ENCODE measurements around the gene COL27A1. TPM values are rescaled to one million over a fixed set of nuclear protein-coding genes. Genes with fewer than 3 reads are reported as not detected.

Gene COL27A1
- total RNA-seq, 4 donors from 2014 or later, result 2.1 to 9.0 (median 3.8) TPM

- Histone ChIP-seq H3K9me3 (no peaks in the 10 kb centered on the region), H3K36me3 (no peaks in the 10 kb centered on the region), H3K27ac (no peak overlapping the region), H3K4me3 (no peak overlapping the region), H3K4me1 (no peaks in the 10 kb centered on the region), H3K27me3 (no peaks in the 10 kb centered on the region)
- 21 to 77% methylated on average over 2 to 8 of the region's 8 CpGs for WGBS, 2 donors (ENCODE audit: low coverage in 1 of 2)
- TF ChIP-seq CTCF (IDR thresholded peaks at IDR 0.05) (no peak), EP300 (IDR thresholded peaks at IDR 0.05; ENCODE audit: low read depth) (no peak), POLR2A (IDR thresholded peaks at IDR 0.05) (no peak), POLR2AphosphoS5 (IDR thresholded peaks at IDR 0.05) (no peak)
- intact Hi-C loops (cut with DNase I; ENCODE audit: low total_unique reads) (loop anchor here (5.0 kb wide), 1 partner anchor 118 kb away; no protein-coding TSS in a partner anchor), in situ Hi-C loops (cut with MboI; ENCODE audit: low pct_ligation_motif_present in 1 of 4, low pct_unique_long_range_greater_than_20kb in 1 of 4, low sequenced_read_pairs in 3 of 4) (no loop called here)
- DNase-seq, result no peak
These were observed 115.0 kb downstream of the COL27A1 start for GRCh38 chr9:114270120-114270975.

DNA sequence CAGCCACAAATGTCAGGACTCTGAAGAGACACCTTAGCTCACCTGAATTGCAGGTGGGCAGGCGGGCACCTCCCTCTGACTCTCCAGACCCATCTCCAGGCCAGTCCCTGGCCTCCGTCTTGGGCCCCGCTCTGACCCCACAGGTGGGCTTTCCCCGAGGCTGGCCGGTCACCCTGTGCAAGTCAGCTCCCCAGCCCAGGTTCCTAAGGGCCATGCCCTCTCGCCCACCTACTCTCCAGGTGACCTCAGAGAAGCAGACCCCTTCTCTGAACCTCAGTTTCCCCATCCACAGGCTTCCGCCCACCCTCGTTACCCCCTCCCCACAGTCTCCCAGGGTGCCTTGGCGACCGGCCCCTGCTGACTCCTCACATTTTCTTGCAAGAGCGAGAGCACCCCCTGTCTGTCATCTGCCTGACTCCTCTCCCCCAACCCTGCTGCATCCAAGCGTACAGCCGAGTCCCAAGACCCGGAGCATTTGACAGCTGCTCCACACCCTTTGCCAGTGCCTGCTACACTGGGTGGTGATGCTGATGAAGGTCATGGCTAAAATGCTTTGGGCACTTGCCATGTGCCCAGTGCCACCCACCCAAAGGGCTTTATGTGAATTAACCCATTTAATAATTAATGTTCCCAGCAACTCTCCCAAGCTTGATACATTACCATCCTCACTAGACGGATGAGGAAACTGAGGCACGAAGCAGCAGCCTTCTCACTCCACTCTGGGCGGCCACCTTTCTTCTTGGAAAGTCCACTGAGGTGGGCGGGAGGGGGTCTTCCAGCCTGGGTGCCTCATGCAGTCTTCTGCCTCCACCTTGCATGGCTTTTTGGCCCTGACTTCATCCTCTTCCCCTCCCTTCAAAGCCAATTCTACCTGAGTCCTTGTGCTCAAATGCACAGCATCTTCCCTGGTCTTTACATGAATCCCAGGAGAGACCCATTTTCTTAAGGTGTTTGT lies 116.5 kb downstream of the COL27A1 start:
- Histone ChIP-seq H3K36me3 (no peaks in the 10 kb centered on the region), H3K27me3 (no peaks in the 10 kb centered on the region), H3K4me1 (no peaks in the 10 kb centered on the region), H3K27ac (no peak overlapping the region), H3K4me3 (no peak overlapping the region), H3K9me3 (no peaks in the 10 kb centered on the region)
- WGBS, 2 donors (ENCODE audit: low coverage in 1 of 2), result 10 to 67% methylated on average over 2 to 18 of the region's 18 CpGs
- in situ Hi-C loops (cut with MboI; ENCODE audit: low pct_ligation_motif_present in 1 of 4, low pct_unique_long_range_greater_than_20kb in 1 of 4, low sequenced_read_pairs in 3 of 4), result no loop called here
- intact Hi-C loops (cut with DNase I; ENCODE audit: low total_unique reads), result loop anchor here (5.0 kb wide), 1 partner anchor 120 kb away; no protein-coding TSS in a partner anchor
- peak; percentile 23 for DNase-seq
- TF ChIP-seq POLR2A (IDR thresholded peaks at IDR 0.05) (no peak), CTCF (IDR thresholded peaks at IDR 0.05) (peak; percentile 33 to 53 (median 52)), POLR2AphosphoS5 (IDR thresholded peaks at IDR 0.05) (no peak), EP300 (IDR thresholded peaks at IDR 0.05; ENCODE audit: low read depth) (no peak)

DNA sequence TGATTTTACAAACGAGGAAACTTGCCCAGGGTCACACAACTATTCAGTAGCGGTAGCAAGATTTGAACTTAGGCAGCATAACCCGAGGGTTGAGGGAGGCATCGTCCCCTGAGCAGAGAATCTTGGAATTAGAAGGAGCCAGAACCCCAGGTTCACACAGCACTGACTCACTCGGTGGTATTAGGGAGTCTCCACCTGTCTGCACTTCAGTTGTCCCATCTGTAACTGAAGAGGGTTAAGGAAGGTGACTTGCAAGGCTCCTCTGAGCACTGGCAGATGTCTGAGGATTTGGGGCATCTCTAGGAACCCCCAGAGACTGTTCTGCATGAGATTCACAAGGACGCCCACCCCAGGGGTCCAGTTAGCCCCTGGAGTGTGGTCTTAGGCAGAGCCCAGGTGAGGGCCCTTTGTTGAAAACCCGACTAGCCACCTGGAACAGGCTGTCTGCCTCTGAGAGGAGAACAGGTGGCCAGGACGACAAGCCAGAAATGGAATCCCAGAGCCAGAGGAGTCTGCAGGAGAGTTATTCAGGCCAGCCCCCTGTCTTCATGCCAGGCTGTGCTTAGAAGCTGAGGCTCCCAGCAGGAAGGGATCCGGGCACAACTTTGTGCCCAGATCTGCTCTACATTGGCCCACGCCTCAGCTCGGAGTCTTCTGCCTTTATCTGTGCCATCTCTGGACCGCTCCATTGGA lies 117.5 kb downstream of the COL27A1 start:
- Histone ChIP-seq H3K27me3 (no peaks in the 10 kb centered on the region), H3K36me3 (no peaks in the 10 kb centered on the region), H3K27ac (no peak overlapping the region), H3K9me3 (no peaks in the 10 kb centered on the region), H3K4me3 (no peak overlapping the region), H3K4me1 (no peaks in the 10 kb centered on the region)
- no peak for DNase-seq
- TF ChIP-seq CTCF (IDR thresholded peaks at IDR 0.05), result no peak
- no peak for TF ChIP-seq POLR2AphosphoS5 (IDR thresholded peaks at IDR 0.05)
- no peak for TF ChIP-seq POLR2A (IDR thresholded peaks at IDR 0.05)
- no peak for TF ChIP-seq EP300 (IDR thresholded peaks at IDR 0.05; ENCODE audit: low read depth)
- in situ Hi-C loops (cut with MboI; ENCODE audit: low pct_ligation_motif_present in 1 of 4, low pct_unique_long_range_greater_than_20kb in 1 of 4, low sequenced_read_pairs in 3 of 4) (no loop called here), intact Hi-C loops (cut with DNase I; ENCODE audit: low total_unique reads) (loop anchor here (5.0 kb wide), 1 partner anchor 121 kb away; no protein-coding TSS in a partner anchor)
- 73 to 76% methylated on average over 6 to 12 of the region's 12 CpGs for WGBS, 2 donors (ENCODE audit: low coverage in 1 of 2)

Measured in transverse colon (tissue), 4 donors.